ENCODE data around the gene NCR3LG1. TPM values are rescaled to one million over a fixed set of nuclear protein-coding genes. Genes with fewer than 3 reads are reported as not detected.

Gene NCR3LG1
- total and polyA plus RNA-seq, 9 of the 15 experiments (the other 6 are each of a cell fraction or from before 2014, with no cell fraction given): 4.1 to 39.8 (median 25.1) TPM

DNA sequence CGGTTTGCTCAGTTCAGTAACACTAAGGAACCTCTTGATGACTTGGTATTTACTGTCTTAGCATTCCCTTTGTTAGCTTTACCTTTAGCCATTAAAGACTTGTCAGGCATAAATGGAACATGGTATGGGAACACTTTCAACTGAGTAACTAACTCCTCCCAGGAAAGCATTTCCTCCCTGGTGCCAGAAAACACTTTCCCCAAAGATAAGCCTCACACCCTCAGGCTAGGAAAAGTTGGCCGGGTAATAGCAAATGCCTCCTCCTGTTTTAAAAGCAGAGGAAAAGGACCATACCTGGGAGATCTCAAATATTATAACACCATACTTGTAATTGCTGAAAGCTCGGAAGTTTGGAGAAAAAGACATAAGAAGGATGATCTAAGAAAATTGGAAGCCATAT, 24.9 kb downstream of the NCR3LG1 start:
- Histone ChIP-seq H3K27me3 (ENCODE audit: control insufficient read depth in 2 of 2, insufficient read depth in 2 of 2, low read length in 2 of 2) (no peaks in the 10 kb centered on the region), H3K27ac (ENCODE audit: extremely low read depth, low read depth, low read length) (no peak overlapping the region), H3K36me3 (ENCODE audit: control insufficient read depth, insufficient read depth, low read length) (peaks cover 92% of the 10 kb centered on the region), H4K20me1 (replicated peaks; ENCODE audit: control insufficient read depth, insufficient read depth, low read length) (no peaks in the 10 kb centered on the region), H2AFZ (ENCODE audit: low read depth, low read length) (no peak overlapping the region), H3K4me1 (replicated peaks in 1 of 2; ENCODE audit: control insufficient read depth in 2 of 2, insufficient read depth in 2 of 2, low read length in 2 of 2) (no peaks in the 10 kb centered on the region), H3K4me3 (no peak overlapping the region), H3K9me3 (replicated peaks; ENCODE audit: control insufficient read depth, insufficient read depth, low read depth, low read length) (peaks cover 8% of the 10 kb centered on the region; the same call in 1 of the 2 replicates), H3K79me2 (ENCODE audit: control insufficient read depth, insufficient read depth, low read length) (no peaks in the 10 kb centered on the region), H3K9me1 (ENCODE audit: control insufficient read depth, insufficient read depth, low read length) (no peaks in the 10 kb centered on the region), H3K9ac (ENCODE audit: insufficient read depth in 1 of 2, low read depth in 2 of 2, low read length in 2 of 2) (no peak overlapping the region), H3K4me2 (ENCODE audit: insufficient read depth, low read length) (no peak overlapping the region)
- no peak for ATAC-seq
- in situ Hi-C loops (cut with MboI) (no loop called here), intact Hi-C loops (cut with micrococcal nuclease) (no loop called here)
- WGBS (ENCODE audit: insufficient coverage, low coverage, missing lambda C conversion rate): 96% methylated on average over 3 of the region's 3 CpGs
- DNase-seq (ENCODE audit: extremely low read depth in 1 of 4, low spot score in 3 of 4): no peak
- CTCF ChIA-PET (ENCODE audit: low intra/inter-chr PET ratio): no interaction called here
- BruUV-seq (replicated peaks): no TSS peak
- no peak for FAIRE-seq
- POLR2A ChIA-PET: no interaction called here
- TF ChIP-seq ZNF778 (CRISPR knock-in tag; IDR thresholded peaks at IDR 0.05) (no peak), HNRNPH1 (optimal IDR thresholded peaks at IDR 0.05; ENCODE audit: low read depth, low read length) (no peak), ZNF354B (CRISPR knock-in tag; IDR thresholded peaks at IDR 0.05) (no peak)
- TF ChIP-seq, protein P1, sequence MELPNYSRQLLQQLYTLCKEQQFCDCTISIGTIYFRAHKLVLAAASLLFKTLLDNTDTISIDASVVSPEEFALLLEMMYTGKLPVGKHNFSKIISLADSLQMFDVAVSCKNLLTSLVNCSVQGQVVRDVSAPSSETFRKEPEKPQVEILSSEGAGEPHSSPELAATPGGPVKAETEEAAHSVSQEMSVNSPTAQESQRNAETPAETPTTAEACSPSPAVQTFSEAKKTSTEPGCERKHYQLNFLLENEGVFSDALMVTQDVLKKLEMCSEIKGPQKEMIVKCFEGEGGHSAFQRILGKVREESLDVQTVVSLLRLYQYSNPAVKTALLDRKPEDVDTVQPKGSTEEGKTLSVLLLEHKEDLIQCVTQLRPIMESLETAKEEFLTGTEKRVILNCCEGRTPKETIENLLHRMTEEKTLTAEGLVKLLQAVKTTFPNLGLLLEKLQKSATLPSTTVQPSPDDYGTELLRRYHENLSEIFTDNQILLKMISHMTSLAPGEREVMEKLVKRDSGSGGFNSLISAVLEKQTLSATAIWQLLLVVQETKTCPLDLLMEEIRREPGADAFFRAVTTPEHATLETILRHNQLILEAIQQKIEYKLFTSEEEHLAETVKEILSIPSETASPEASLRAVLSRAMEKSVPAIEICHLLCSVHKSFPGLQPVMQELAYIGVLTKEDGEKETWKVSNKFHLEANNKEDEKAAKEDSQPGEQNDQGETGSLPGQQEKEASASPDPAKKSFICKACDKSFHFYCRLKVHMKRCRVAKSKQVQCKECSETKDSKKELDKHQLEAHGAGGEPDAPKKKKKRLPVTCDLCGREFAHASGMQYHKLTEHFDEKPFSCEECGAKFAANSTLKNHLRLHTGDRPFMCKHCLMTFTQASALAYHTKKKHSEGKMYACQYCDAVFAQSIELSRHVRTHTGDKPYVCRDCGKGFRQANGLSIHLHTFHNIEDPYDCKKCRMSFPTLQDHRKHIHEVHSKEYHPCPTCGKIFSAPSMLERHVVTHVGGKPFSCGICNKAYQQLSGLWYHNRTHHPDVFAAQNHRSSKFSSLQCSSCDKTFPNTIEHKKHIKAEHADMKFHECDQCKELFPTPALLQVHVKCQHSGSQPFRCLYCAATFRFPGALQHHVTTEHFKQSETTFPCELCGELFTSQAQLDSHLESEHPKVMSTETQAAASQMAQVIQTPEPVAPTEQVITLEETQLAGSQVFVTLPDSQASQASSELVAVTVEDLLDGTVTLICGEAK (IDR thresholded peaks at IDR 0.05): no peak
- TF ChIP-seq, protein P1 (CRISPR knock-in tag; IDR thresholded peaks at IDR 0.05): no peak
- TF ChIP-seq, protein P2, sequence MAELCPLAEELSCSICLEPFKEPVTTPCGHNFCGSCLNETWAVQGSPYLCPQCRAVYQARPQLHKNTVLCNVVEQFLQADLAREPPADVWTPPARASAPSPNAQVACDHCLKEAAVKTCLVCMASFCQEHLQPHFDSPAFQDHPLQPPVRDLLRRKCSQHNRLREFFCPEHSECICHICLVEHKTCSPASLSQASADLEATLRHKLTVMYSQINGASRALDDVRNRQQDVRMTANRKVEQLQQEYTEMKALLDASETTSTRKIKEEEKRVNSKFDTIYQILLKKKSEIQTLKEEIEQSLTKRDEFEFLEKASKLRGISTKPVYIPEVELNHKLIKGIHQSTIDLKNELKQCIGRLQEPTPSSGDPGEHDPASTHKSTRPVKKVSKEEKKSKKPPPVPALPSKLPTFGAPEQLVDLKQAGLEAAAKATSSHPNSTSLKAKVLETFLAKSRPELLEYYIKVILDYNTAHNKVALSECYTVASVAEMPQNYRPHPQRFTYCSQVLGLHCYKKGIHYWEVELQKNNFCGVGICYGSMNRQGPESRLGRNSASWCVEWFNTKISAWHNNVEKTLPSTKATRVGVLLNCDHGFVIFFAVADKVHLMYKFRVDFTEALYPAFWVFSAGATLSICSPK (IDR thresholded peaks at IDR 0.05; ENCODE audit: borderline replicate concordance): no peak

All from K562 (cell line).